Right atrium auricular region (tissue), 2 donors: Measurements from ENCODE around the gene KAT7. TPM values are rescaled to one million over a fixed set of nuclear protein-coding genes. Genes with fewer than 3 reads are reported as not detected.
A peak's percentile ranks its signal among the peaks of the same experiment; 100 is the strongest.

ENCODE experiments used
- DNase-seq: peaks from one replicate; pipeline ENCODE4 v3.0.0-alpha.2; 2019; ENCODE audit warnings: low spot score
- H3K27ac ChIP-seq, 2 donors: fragments of 200-600 bp; sonication (generic); 1 replicate in 1 of 2; 2 replicates in 1 of 2; pipeline ENCODE4 v1.5.1; 2016 to 2019
- H3K27me3 ChIP-seq, 2 donors: fragments of 200-600 bp; sonication (generic); one replicate each; pipeline versions ENCODE4 v1.5.1 to v1.6.0; 2017 to 2019
- H3K36me3 ChIP-seq: fragments of 200-600 bp; sonication (generic); one replicate; pipeline ENCODE4 v1.5.1; 2016
- H3K4me1 ChIP-seq, 2 donors: fragments of 200-600 bp; sonication (generic); one replicate each; pipeline versions ENCODE4 v1.5.1 to v1.6.0; 2017 to 2019
- H3K4me3 ChIP-seq, 2 donors: fragments of 200-600 bp; sonication (generic); 1 replicate in 1 of 2; 2 replicates in 1 of 2; pipeline ENCODE4 v1.5.1; 2017 to 2019; ENCODE audit warnings: mild to moderate bottlenecking in 1 of 2, moderate library complexity in 1 of 2
- H3K9me3 ChIP-seq, 2 donors: fragments of 200-600 bp; sonication (generic); one replicate each; pipeline ENCODE4 v1.5.1; 2019
- CTCF ChIP-seq, 2 donors: fragments of 200-600 bp; sonication (generic); IDR thresholded peaks; one replicate each; pipeline ENCODE4 v1.5.1; 2019; ENCODE audit warnings: antibody characterized with exemption in 2 of 2
- total RNA-seq, 2 donors: library from RNA; depleted of rRNA; stranded (reverse); fragments of >200 nt; gene quantifications; one replicate each; pipeline ENCODE4 v1.1.0, GENCODE V29; 2016

KAT7 gene
- total RNA-seq, 2 donors from 2014 or later: 30.5 to 38.2 TPM

DNA sequence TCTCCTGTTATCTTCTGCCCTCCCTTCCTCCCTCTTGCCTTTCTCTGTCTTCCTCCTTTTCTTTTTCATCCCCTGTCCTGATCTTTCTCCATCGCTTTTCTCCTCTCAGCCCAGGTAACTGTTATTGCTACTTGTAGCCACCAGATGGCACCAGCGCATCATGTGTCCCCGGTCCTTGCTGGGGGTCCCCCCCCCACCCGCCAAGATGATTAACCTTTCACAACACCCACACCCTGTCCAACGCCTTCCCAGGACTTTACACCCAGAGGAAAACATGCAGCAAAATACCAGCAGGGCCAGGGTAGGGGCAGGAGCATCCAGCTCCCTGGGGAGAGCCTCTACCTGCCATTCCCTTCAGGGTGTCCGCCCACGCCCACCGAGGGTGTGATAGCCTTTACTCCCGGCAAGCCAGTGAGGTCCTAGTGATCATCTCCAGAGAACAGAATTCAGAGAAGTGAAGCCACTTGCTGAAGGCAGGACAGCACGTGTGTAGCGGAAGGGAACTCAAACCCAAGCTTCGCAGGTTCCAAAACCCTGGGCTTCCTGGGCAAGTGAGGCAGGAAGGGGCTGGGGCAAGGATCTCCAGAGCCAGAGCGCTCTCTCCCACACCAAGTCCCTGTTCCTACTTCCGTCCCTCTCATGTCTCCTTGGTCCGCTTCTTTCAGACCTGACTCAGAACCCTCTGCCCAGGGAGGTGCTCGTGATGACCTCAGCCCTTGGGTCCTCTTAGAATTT lies 72.8 kb downstream of the KAT7 start:
- no peak for DNase-seq
- no peaks in the 10 kb centered on the region for H3K9me3 ChIP-seq
- peak; percentile 77 to 88 for TF ChIP-seq CTCF (IDR thresholded peaks at IDR 0.05)
- H3K27ac ChIP-seq: no peak overlapping the region
- no peak overlapping the region for H3K4me3 ChIP-seq
- H3K4me1 ChIP-seq: peaks cover 0 to 10% of the 10 kb centered on the region in 2 donors
- H3K36me3 ChIP-seq: no peaks in the 10 kb centered on the region
- H3K27me3 ChIP-seq: no peaks in the 10 kb centered on the region

DNA sequence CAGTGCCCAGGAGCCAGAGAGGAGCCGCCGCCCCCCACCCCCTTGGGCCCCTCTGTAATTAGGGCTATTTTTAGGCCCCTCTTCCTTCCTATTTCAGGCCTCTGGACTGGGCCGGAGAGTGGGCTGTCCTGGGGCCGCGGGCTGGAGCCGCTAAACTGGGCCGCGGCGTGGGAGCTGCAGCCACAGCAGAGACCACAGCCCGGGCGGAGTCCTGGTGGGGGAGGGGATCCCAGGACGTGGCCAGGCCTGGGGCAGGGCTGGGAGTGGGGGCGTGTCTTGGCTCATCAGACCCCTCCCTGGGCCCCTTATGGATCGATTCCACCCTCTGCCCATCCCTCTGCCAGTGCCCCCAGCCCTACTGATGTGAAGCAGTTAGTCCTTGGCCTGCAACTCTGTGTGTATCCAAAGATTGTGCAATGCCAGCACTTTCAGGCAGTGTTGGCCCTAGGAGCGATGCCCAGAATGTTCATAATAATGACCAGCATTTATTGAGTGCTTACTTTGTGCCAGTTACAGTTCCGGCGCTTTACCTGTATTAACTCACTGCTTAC lies 74.4 kb downstream of the KAT7 start:
- no peaks in the 10 kb centered on the region for H3K27me3 ChIP-seq
- DNase-seq: no peak
- H3K36me3 ChIP-seq: no peaks in the 10 kb centered on the region

GRCh38 chr17:49866019-49866380 lies 77.5 kb downstream of the KAT7 start:
- Histone ChIP-seq H3K4me3 (no peak overlapping the region), H3K9me3 (no peaks in the 10 kb centered on the region), H3K27me3 (no peaks in the 10 kb centered on the region), H3K4me1 (peaks cover 0 to 10% of the 10 kb centered on the region in 2 donors), H3K27ac (no peak overlapping the region), H3K36me3 (no peaks in the 10 kb centered on the region)
- DNase-seq: no peak
- TF ChIP-seq CTCF (IDR thresholded peaks at IDR 0.05): no peak

More for the DNA sequence above, 74.4 kb downstream of the KAT7 start:
- H3K9me3 ChIP-seq: no peaks in the 10 kb centered on the region
- peaks cover 0 to 10% of the 10 kb centered on the region in 2 donors for H3K4me1 ChIP-seq
- no peak for TF ChIP-seq CTCF (IDR thresholded peaks at IDR 0.05)
- H3K27ac ChIP-seq: no peak overlapping the region
- H3K4me3 ChIP-seq: no peak overlapping the region

DNA sequence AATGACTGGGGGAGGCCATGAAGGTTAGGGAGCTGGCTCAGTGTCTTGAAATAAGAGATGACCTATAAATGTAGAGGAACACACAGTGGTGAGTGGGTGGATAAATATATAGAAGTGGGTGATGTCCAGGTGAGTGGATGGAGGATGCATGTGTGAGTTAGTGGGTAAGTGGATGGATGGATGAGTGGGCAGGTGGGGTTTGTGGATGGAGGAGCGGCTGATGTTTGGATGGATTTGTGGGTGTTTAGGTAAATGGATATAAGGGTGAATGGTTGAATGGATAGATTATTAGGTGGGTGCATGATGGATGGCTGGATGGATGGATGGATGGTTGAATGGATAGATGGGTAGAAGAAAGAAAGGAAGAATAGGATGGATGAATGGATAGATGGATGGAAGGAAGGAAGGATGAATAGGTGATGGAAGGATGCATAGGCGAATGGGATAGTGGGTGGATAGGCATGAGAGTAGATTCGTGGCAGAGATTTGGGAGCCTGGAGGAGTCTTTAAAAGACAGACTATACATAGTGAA lies 78.5 kb downstream of the KAT7 start:
- H3K4me3 ChIP-seq: no peak overlapping the region
- DNase-seq: no peak
- H3K27ac ChIP-seq: no peak overlapping the region
- no peak for TF ChIP-seq CTCF (IDR thresholded peaks at IDR 0.05)
- no peaks in the 10 kb centered on the region for H3K36me3 ChIP-seq
- peaks cover 0 to 6% of the 10 kb centered on the region in 2 donors for H3K4me1 ChIP-seq
- no peaks in the 10 kb centered on the region for H3K27me3 ChIP-seq
- H3K9me3 ChIP-seq: no peaks in the 10 kb centered on the region

DNA sequence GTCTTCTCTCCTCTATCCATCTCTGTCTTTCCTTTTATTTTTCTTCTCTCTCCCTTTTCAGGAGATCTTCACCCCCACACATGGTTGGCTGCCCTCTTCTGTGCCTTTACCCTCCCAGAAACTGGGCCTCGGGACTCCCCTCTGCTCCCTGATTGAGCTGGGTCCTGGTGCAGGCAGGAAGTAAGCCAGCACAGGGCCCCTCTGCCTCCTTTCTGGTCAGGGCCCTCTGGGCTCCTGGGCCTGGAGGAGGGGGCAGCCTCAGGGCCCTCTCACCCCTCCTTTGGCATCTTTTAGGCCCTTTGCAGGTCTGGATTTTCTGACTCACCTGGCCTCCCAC lies 80.5 kb downstream of the KAT7 start:
- DNase-seq: no peak
- H3K27me3 ChIP-seq: no peaks in the 10 kb centered on the region
- H3K27ac ChIP-seq: no peak overlapping the region
- H3K4me3 ChIP-seq: no peak overlapping the region
- TF ChIP-seq CTCF (IDR thresholded peaks at IDR 0.05): no peak
- H3K4me1 ChIP-seq: no peaks in the 10 kb centered on the region
- no peaks in the 10 kb centered on the region for H3K36me3 ChIP-seq
- no peaks in the 10 kb centered on the region for H3K9me3 ChIP-seq
